Activated CD4-positive, alpha-beta T cell treated with anti-CD3 and anti-CD28 coated beads, Interleukin-2, amount 50 U/mL, for 24 hours (primary cell): Measurements from ENCODE around the gene ZNF134.

Experiments used
- DNase-seq, 2 donors: peaks; one replicate each; pipeline ENCODE4 v3.0.0-alpha.2; 2020; ENCODE audit warnings: low read depth in 1 of 2, low spot score in 1 of 2

The ZNF134 gene

GRCh38 chr19:57637379-57637778 lies 23.3 kb downstream of the ZNF134 start:
- no peak for DNase-seq

- DNase-seq: no peak
Observed at GRCh38 chr19:57641715-57642234, 27.7 kb downstream of the ZNF134 start.

DNA sequence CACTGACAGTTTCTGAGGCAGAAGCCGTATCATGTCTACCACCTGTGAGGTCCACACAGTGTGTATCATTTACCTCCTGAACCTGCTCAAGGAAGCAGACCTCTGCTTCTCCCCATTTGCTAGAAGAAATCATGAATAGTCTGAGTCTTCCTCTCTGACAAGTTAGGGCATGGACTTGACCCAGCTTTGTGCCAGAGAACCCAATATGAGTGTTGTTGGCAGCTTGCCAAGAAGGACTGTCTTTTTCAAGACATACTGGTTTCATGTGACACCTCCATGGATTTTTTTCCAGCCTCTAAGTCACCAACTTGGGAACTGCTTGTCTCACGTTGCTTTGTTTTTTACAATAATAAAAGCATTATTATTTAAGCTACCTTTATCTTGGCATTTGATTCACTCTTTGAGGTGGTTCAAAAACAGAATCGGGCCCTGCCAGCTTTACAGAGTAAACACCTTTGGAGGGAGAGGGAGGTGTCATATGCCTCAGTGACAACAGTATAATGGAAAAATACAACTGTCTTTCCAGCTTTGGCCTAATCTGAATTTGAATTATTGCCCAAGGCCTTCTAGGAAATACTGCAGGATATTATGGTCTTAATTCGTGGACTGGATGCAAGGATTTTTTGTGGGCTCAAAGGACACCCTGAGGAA lies 28.5 kb downstream of the ZNF134 start:
- no peak for DNase-seq

DNA sequence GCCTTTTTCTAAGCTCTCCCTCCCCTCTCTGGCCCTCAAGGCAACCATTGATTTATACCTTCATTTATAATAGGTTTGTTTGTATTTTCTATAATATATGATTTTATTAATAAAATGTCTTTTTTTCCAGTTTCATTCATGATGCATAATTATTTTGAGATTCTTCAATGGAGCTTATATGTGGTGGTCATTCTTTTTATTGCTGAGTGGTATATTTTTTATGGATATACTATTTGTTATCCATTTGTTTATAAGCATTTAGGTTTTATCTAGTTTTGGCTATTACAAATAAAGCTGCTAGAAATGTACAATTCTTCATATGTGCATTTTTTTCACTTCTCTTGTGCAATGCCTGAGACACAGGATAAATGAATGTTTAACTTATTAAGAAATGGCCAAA lies 29.7 kb downstream of the ZNF134 start:
- no peak for DNase-seq

DNA sequence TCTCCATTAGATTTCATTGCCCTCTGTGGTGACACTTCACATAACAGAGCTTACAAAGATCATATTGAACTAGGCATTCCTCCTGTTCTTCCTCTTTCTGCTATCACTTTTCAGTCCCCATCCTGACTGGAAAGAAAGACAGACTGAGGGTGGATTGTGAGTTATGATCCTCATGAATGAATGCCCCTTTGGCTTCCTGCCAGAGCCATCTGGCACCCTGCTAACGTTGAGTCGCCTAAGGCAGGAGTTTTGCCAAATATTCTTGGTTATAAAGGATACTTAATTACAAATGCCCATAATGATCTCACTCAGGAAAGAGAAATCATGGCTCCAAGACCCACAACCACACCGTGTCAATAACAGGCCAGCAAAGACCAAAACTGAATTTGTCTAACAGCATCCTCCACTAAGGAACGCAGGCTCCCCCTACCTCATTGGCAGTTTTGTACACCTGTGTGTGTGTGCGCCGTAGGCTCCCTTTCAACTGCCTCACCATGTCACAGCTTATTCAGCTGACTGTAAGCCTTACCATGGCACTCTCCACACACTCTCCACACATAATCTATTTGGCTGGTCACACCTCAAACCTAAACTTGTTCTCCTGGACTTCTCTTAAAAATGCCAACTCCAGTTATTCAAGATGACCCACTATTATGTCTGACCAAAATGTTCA lies 34.4 kb downstream of the ZNF134 start:
- DNase-seq: no peak

GRCh38 chr19:57651654-57651996 lies 37.6 kb downstream of the ZNF134 start:
- no peak for DNase-seq

DNA sequence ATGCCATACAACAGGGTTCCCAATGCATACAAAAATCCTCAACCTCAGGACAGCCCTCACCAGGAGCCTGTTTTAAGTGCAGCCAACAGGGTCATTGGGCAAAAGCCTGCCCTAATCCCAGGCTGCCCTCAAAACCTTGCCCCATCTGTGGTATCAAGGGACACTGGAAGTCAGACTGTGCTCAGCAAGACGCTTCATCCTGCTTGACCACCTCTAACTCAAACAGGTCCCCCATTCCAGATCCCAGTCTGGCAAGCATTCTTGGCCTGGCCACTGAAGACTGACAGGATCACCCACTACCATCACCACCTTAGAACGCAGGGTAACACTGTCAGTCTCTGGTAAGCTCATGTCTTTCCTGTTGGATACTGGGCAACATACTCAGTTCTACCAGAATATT lies 39.6 kb downstream of the ZNF134 start:
- DNase-seq: no peak

DNA sequence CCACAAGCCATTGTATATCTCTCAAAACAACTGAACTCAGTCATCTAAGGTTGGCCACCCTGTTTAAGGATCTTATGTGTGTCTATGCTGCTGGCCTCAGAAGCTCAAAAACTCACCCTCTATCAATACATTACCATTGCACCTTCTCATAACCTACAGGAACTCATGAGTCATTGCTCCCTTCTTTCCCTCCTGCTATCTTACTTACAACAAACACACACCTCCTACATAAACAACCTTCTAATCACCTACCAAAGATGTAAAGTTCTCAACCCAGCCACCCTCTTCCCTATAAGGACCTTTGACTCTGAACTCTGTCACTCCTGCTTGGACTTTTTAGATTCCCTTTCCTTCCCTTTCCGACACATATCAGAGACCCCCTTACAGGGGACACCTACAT lies 41.4 kb downstream of the ZNF134 start:
- no peak for DNase-seq

DNA sequence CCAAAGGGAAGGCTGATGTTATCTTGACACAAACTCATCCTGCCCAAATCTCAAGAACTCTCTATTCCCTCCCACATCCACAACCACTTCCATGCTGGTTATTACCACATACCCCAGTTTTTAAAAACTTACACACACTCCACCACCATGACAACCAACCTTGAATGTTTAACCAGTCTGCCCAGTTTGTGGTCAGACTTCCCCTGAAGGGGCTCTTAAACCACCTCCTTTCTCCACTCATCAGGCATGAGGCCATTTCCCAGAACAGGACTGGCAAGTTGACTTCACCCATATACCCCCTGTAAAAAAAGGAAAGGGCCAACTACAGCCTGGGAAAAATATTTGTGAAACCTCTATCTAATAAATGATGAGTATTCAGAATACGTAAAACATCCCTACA lies 42.3 kb downstream of the ZNF134 start:
- DNase-seq: no peak

- DNase-seq: no peak
Observed at GRCh38 chr19:57664269-57665127, 50.5 kb downstream of the ZNF134 start.

- no peak for DNase-seq
Observed at GRCh38 chr19:57665261-57665806, 51.3 kb downstream of the ZNF134 start.

- no peak for DNase-seq
Observed at GRCh38 chr19:57667228-57667627, 53.2 kb downstream of the ZNF134 start.

DNA sequence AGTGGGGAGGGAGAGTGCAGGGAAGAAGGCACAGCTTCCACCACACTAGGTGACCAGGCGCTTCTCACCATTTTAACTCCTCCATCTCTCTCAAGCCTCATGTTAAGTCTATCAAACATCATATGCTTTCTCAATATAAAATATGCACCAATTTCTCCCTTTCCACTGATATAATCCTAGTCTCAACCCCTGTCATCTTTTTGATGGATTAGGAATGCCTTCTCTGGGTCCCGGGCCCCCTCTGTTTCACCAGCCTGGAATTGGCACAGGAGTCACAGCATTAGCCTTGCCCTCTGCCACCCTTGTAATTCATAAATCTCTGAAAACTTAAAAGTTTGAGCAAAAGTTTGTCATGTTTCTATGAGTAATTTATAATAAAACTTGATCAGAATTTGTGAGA lies 54.6 kb downstream of the ZNF134 start, which contains the start of gene ZSCAN4:
Gene ZSCAN4, plus strand, starts transcription at position 301 of the 400 bp plus-strand sequence. CDS start 7,211 bp downstream, outside the sequence.
- DNase-seq: no peak

- DNase-seq: no peak
Observed at GRCh38 chr19:57671124-57671895, 57.3 kb downstream of the ZNF134 start.

GRCh38 chr19:57672466-57672865 lies 58.4 kb downstream of the ZNF134 start:
- DNase-seq: no peak
